Measurements from ENCODE around the gene PCF11.
"Not testable (repeated sequence)": the region's sequence is repeated elsewhere in the genome, so short reads cannot be mapped to it uniquely, and the experiment has no call there.

Gene PCF11

GRCh38 chr11:83192606-83193245 is 35.8 kb downstream of the PCF11 start:
- DNase-seq (ENCODE audit: low read depth), result no peak

- peak; percentile 79 for DNase-seq (ENCODE audit: low read depth)
Measured at GRCh38 chr11:83193315-83194280, 36.7 kb downstream of the PCF11 start, which contains the start of gene ANKRD42. Gene ANKRD42, plus strand, starts transcription at chr11:83193712. Its CDS starts 959 bp downstream, at chr11:83194671.

- DNase-seq (ENCODE audit: low read depth), result peak; percentile 29
Measured at GRCh38 chr11:83194281-83195142, 37.6 kb downstream of the PCF11 start.

GRCh38 chr11:83195143-83195466 is 38.2 kb downstream of the PCF11 start:
- no peak for DNase-seq (ENCODE audit: low read depth)

- no peak for DNase-seq (ENCODE audit: low read depth)
Measured at GRCh38 chr11:83195649-83196048, 38.7 kb downstream of the PCF11 start.

- DNase-seq (ENCODE audit: low read depth), result no peak
Measured at GRCh38 chr11:83200035-83200434, 43.1 kb downstream of the PCF11 start.

GRCh38 chr11:83205608-83206185 is 48.8 kb downstream of the PCF11 start:
- DNase-seq (ENCODE audit: low read depth), result no peak

GRCh38 chr11:83206221-83206620 is 49.3 kb downstream of the PCF11 start:
- DNase-seq (ENCODE audit: low read depth), result no peak

GRCh38 chr11:83206771-83207382 is 49.9 kb downstream of the PCF11 start:
- DNase-seq (ENCODE audit: low read depth), result not testable (repeated sequence)

- DNase-seq (ENCODE audit: low read depth), result no peak
Measured at GRCh38 chr11:83219095-83219494, 62.2 kb downstream of the PCF11 start.

GRCh38 chr11:83220260-83220659 is 63.3 kb downstream of the PCF11 start:
- DNase-seq (ENCODE audit: low read depth), result no peak

- no peak for DNase-seq (ENCODE audit: low read depth)
Measured at GRCh38 chr11:83221694-83222093, 64.8 kb downstream of the PCF11 start.

- DNase-seq (ENCODE audit: low read depth), result no peak
Measured at GRCh38 chr11:83222499-83222898, 65.6 kb downstream of the PCF11 start.

GRCh38 chr11:83223457-83223856 is 66.5 kb downstream of the PCF11 start:
- no peak for DNase-seq (ENCODE audit: low read depth)

GRCh38 chr11:83235825-83236224 is 78.9 kb downstream of the PCF11 start:
- DNase-seq (ENCODE audit: low read depth), result no peak

All from stimulated activated CD8-positive, alpha-beta memory T cell treated with anti-CD3 and anti-CD28 coated beads, Interleukin-12 subunit alpha, Interleukin-12 subunit beta, amount 100 ng/mL, for 1 hour (primary cell).